OCI-M2 (cell line): ENCODE data around the gene EPB41L5.
"Not testable (repeated sequence)": the region's sequence is repeated elsewhere in the genome, so short reads cannot be mapped to it uniquely, and the experiment has no call there.

Source experiments
- DNase-seq: peaks from one replicate; lab custom pipeline; 2025; ENCODE audit not compliant: unreplicated experiment; lab: John Stamatoyannopoulos, UW

Gene EPB41L5

GRCh38 chr2:120140866-120141265 lies 128.0 kb downstream of the EPB41L5 start:
- DNase-seq, result no peak

GRCh38 chr2:120141300-120142069 lies 128.6 kb downstream of the EPB41L5 start:
- no peak for DNase-seq

GRCh38 chr2:120142528-120143219 lies 129.8 kb downstream of the EPB41L5 start:
- no peak for DNase-seq

- DNase-seq, result no peak
Observed at GRCh38 chr2:120148229-120148628, 135.4 kb downstream of the EPB41L5 start.

GRCh38 chr2:120148669-120149068 lies 135.8 kb downstream of the EPB41L5 start:
- no peak for DNase-seq

GRCh38 chr2:120149406-120149805 lies 136.5 kb downstream of the EPB41L5 start:
- DNase-seq, result no peak

- DNase-seq, result no peak
Observed at GRCh38 chr2:120150040-120150482, 137.2 kb downstream of the EPB41L5 start.

GRCh38 chr2:120155308-120155707 lies 142.4 kb downstream of the EPB41L5 start:
- DNase-seq, result no peak

- not testable (repeated sequence) for DNase-seq
Observed at GRCh38 chr2:120158658-120159057, 145.8 kb downstream of the EPB41L5 start.

GRCh38 chr2:120161190-120161589 lies 148.3 kb downstream of the EPB41L5 start:
- no peak for DNase-seq

- no peak for DNase-seq
Observed at GRCh38 chr2:120162716-120163115, 149.8 kb downstream of the EPB41L5 start.

- no peak for DNase-seq
Observed at GRCh38 chr2:120167272-120167671, 154.4 kb downstream of the EPB41L5 start.

GRCh38 chr2:120169020-120169419 lies 156.1 kb downstream of the EPB41L5 start:
- DNase-seq, result no peak

- peak; percentile 8 for DNase-seq
Observed at GRCh38 chr2:120174963-120175581, 162.2 kb downstream of the EPB41L5 start.

GRCh38 chr2:120176526-120176925 lies 163.6 kb downstream of the EPB41L5 start:
- DNase-seq, result no peak

GRCh38 chr2:120177001-120177621 lies 164.2 kb downstream of the EPB41L5 start:
- no peak for DNase-seq

GRCh38 chr2:120177973-120178372 lies 165.1 kb downstream of the EPB41L5 start:
- no peak for DNase-seq

GRCh38 chr2:120179396-120179795 lies 166.5 kb downstream of the EPB41L5 start:
- no peak for DNase-seq

GRCh38 chr2:120180066-120180465 lies 167.2 kb downstream of the EPB41L5 start:
- DNase-seq, result no peak

- no peak for DNase-seq
Observed at GRCh38 chr2:120182019-120182560, 169.2 kb downstream of the EPB41L5 start.

- no peak for DNase-seq
Observed at GRCh38 chr2:120189189-120189588, 176.3 kb downstream of the EPB41L5 start.
